Suppressor macrophage treated with lipopolysaccharide for 1 hour (primary cell): ENCODE results near the gene MARCHF6.
A peak's percentile ranks its signal among the peaks of the same experiment; 100 is the strongest.

ENCODE experiments used
- DNase-seq, 3 donors: peaks; one replicate each; pipeline ENCODE4 v3.0.0-alpha.2; 2020 to 2022

MARCHF6 gene

GRCh38 chr5:10377081-10377480, 23.6 kb downstream of the MARCHF6 start:
- no peak for DNase-seq

GRCh38 chr5:10381803-10382202, 28.3 kb downstream of the MARCHF6 start:
- DNase-seq = no peak

GRCh38 chr5:10384483-10384882, 31.0 kb downstream of the MARCHF6 start:
- DNase-seq = no peak

- DNase-seq = no peak
Measured at GRCh38 chr5:10387690-10388089, 34.2 kb downstream of the MARCHF6 start.

GRCh38 chr5:10391130-10391529, 37.6 kb downstream of the MARCHF6 start:
- DNase-seq = no peak

DNA sequence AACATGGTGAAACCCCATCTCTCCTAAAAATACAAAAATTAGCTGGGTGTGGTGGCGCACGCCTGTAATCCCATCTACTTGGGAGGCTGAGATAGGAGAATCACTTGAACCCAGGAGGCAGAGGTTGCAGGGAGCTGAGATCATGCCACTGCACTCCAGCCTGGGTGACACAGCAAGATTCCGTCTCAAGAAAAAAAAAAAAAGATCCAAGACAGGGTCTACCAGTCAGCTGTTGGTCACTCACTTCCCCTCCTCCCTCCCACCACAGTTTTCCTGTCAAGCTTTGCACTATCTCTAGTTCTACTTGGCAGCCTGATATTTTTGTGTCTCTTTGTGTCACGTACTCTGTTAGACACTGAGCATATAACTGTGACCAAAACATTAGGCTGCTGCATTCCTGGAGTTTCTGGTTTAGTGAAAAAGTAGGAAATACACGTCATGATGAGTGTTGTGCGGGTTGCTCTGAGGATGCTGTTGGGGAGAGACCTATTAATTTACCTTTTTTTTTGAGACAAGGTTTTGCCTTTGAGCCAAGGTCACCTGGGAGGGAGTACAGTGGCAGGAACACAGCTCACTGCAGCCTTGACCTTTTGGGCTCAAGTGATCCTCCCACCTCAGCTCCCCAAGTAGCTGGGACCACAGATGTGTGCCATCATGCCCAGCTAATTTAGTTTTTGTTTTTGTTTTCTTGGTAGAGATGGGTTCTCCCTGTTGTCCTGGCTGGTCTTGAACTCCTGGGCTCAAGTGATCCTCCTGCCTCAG, 39.3 kb downstream of the MARCHF6 start:
- DNase-seq = peak; percentile 22 to 37 (median 28)

- no peak for DNase-seq
Measured at GRCh38 chr5:10393491-10393890, 40.0 kb downstream of the MARCHF6 start.

DNA sequence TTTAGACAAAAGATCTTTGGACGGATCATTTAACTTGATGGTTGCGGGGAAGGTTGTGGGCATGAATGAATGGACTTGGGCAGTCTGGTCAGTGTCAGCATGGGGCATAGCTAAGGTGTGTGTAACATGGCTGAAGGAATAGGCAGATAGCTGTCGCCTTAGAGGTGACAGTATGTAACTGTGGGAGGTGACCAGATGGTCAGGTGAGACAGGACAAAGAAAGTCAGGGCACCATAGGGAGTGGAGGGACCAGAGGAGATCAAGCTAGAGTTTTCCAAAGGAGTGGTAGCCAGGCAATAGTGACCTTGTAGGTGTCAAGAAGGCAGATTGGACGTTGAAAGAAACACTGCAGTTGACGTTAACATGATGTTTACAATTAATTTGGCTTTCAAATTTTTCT, 43.1 kb downstream of the MARCHF6 start:
- DNase-seq = no peak

DNA sequence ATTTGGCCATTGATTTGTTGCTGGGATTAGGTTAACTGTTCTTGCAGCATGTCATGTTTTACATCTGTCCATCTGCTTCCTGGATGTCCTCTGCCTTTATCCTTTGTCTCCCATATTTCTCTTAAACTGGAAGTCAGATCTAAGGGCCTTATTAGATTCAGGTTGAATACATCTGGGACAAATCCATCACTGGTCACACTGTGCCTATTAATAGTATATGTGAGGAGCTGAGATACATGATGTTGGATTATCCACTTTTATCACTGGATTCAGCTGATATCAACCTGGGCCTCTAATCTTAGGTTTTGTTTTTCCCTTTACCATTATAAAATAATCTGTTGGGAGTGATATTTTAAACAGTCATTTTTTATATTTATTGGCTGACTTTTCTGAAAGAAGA, 46.3 kb downstream of the MARCHF6 start:
- DNase-seq = no peak

GRCh38 chr5:10400411-10400810, 46.9 kb downstream of the MARCHF6 start:
- DNase-seq = no peak

- peak; percentile 20 to 53 (median 30) for DNase-seq
Measured at GRCh38 chr5:10400831-10401230, 47.3 kb downstream of the MARCHF6 start.

DNA sequence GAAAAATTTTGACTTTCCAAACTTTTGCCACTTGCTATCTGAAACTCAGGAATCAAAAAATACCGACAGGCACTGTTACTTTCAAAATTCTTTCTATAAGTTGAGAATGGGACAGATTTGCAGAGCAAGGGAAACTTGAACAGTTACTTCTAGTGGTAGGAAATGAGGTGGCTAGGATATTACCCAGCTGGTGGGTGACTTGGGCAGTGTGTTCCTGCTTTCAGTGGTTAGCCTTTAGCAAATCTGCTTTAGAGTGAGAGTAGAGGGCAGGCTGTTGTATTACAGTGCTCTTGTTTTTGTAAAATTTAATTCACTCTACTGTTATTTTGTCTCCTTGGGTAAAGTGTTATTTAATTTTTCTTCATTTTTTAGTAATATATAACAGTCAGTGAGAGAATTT, 48.0 kb downstream of the MARCHF6 start:
- peak in 1 of 3 donors; percentile 26 for DNase-seq
